A549 (cell line): Measurements from ENCODE around the gene KMT5C. TPM values are rescaled to one million over a fixed set of nuclear protein-coding genes. Genes with fewer than 3 reads are reported as not detected.

ENCODE experiments used
- ATAC-seq, 2 experiments: fragments of 200-7000 bp in 1 of 2; fragments of >200 bp in 1 of 2; cut with Nextera tagmentation in 1 of 2; cut with Tn5 transposase in 1 of 2; 3 replicates each; pipeline versions ENCODE4 v1.8.0 to v1.9.1; 2018 to 2020; ENCODE audit warnings: mild to moderate bottlenecking in 1 of 2, moderate library complexity in 1 of 2
- CTCF ChIA-PET: fragments of 300-600 bp; sonication (Branson Sonifier 250); formaldehyde crosslinking; extraction: SDS; loops from one replicate; lab custom pipeline; 2021; ENCODE audit warnings: antibody characterized with exemption, inconsistent platforms; lab: Yijun Ruan, JAX
- POLR2A ChIA-PET: fragments of 350-600 bp; formaldehyde crosslinking; extraction: SDS; loops from one replicate; lab custom pipeline; 2021; ENCODE audit warnings: antibody characterized with exemption, inconsistent platforms; lab: Yijun Ruan, JAX
- DNase-seq, 2 experiments: peaks; one replicate each; pipeline versions ENCODE4 v3.0.0 to v3.0.0-alpha.2; 2011 to 2016; ENCODE audit warnings: low read depth in 1 of 2, low spot score in 1 of 2
- FAIRE-seq: peaks from 2 replicates; lab custom pipeline; 2011; peaks lifted over from hg19 to GRCh38; lab: Jason Lieb, UNC
- H3K27ac ChIP-seq, 2 experiments: fragments of >200 bp; sonication (Bioruptor Twin); formaldehyde crosslinking; 3 replicates each; pipeline ENCODE4 v1.5.1; 2016 to 2017
- H3K4me1 ChIP-seq: fragments of >200 bp; sonication (Bioruptor Twin); formaldehyde crosslinking; 3 replicates; pipeline ENCODE4 v1.6.1; 2016
- H3K4me2 ChIP-seq: fragments of >200 bp; sonication (Bioruptor Twin); formaldehyde crosslinking; 3 replicates; pipeline ENCODE4 v1.6.1; 2016
- H3K4me3 ChIP-seq: fragments of >200 bp; sonication (Bioruptor Twin); formaldehyde crosslinking; 3 replicates; pipeline ENCODE4 v1.5.1; 2016
- H3K9me3 ChIP-seq: fragments of >200 bp; sonication (Bioruptor Twin); formaldehyde crosslinking; 3 replicates; pipeline ENCODE4 v1.6.1; 2016
- EHMT2 ChIP-seq: fragments of 200-600 bp; sonication (generic); IDR thresholded peaks from 2 replicates; pipeline ENCODE4 v1.6.1; 2016; ENCODE audit warnings: antibody characterized with exemption, low read depth, mild to moderate bottlenecking, moderate library complexity
- EP300 ChIP-seq, 2 experiments: fragments of >200 bp; sonication (Bioruptor Twin); formaldehyde crosslinking; IDR thresholded peaks; 2 replicates in 1 of 2; 3 replicates in 1 of 2; pipeline ENCODE4 v1.6.1; 2016 to 2017
- FOSL2 ChIP-seq, 2 experiments: fragments of 450-650 bp in 1 of 2; fragments of >200 bp in 1 of 2; sonication (Bioruptor Twin) in 1 of 2; formaldehyde crosslinking; IDR thresholded peaks; 2 replicates each; pipeline versions ENCODE4 v1.5.0 to v1.6.1; 2016 to 2020; ENCODE audit warnings: mild to moderate bottlenecking in 1 of 2, moderate library complexity in 1 of 2
- GATA3 ChIP-seq: IDR thresholded peaks from 2 replicates; pipeline ENCODE4 v1.6.1; 2012; ENCODE audit warnings: borderline replicate concordance
- HOXA7 ChIP-seq: fragments of 250-450 bp; sonication (Bioruptor Pico); IDR thresholded peaks from 2 replicates; pipeline ENCODE4 v1.5.0; 2020; ENCODE audit warnings: mild to moderate bottlenecking, moderate library complexity
- HOXB13 ChIP-seq: fragments of 250-450 bp; sonication (Bioruptor Pico); IDR thresholded peaks from 2 replicates; pipeline ENCODE4 v1.5.0; 2020; ENCODE audit warnings: low read depth, mild to moderate bottlenecking, moderate library complexity
- JUN ChIP-seq, 2 experiments: fragments of >200 bp; sonication (Bioruptor Twin); formaldehyde crosslinking; IDR thresholded peaks; 2 replicates in 1 of 2; 3 replicates in 1 of 2; pipeline ENCODE4 v1.6.1; 2016 to 2017
- JUNB ChIP-seq: fragments of >200 bp; sonication (Bioruptor Twin); formaldehyde crosslinking; IDR thresholded peaks from 2 replicates; pipeline ENCODE4 v1.6.1; 2016
- KDM5A ChIP-seq: fragments of 200-600 bp; sonication (generic); IDR thresholded peaks from 2 replicates; pipeline ENCODE4 v1.6.1; 2016; ENCODE audit warnings: antibody characterized with exemption, mild to moderate bottlenecking
- MYC ChIP-seq: IDR thresholded peaks from 2 replicates; pipeline ENCODE4 v1.6.1; 2012; ENCODE audit warnings: mild to moderate bottlenecking, inconsistent platforms, low read length, improper control_type of control experiment, borderline replicate concordance
- NPAS2 ChIP-seq: fragments of 250-450 bp; sonication (Bioruptor Pico); IDR thresholded peaks from 2 replicates; pipeline ENCODE4 v1.8.0; 2022; ENCODE audit warnings: mild to moderate bottlenecking, moderate library complexity, borderline replicate concordance
- POLR2A ChIP-seq: IDR thresholded peaks from 2 replicates; pipeline ENCODE4 v1.6.1; 2012; ENCODE audit warnings: mild to moderate bottlenecking, low read length
- RAD21 ChIP-seq, 2 experiments: fragments of >200 bp in 1 of 2; sonication (Bioruptor Twin) in 1 of 2; formaldehyde crosslinking in 1 of 2; IDR thresholded peaks in 1 of 2; conservative IDR thresholded peaks in 1 of 2; 2 replicates in 1 of 2; 3 replicates in 1 of 2; pipeline ENCODE4 v1.6.1; 2012 to 2018; ENCODE audit warnings: inconsistent platforms in 1 of 2
- SMC3 ChIP-seq: fragments of >200 bp; sonication (Bioruptor Twin); formaldehyde crosslinking; IDR thresholded peaks from 3 replicates; pipeline ENCODE4 v1.6.1; 2018; ENCODE audit warnings: inconsistent platforms
- TP53 ChIP-seq: fragments of 250-450 bp; sonication (Bioruptor Pico); IDR thresholded peaks from 2 replicates; pipeline ENCODE4 v1.5.0; 2021; ENCODE audit warnings: mild to moderate bottlenecking, moderate library complexity
- WGBS: methylation state at CpG from one replicate; pipeline ENCODE4 v1.1.6; 2017; ENCODE audit errors: missing lambda C conversion rate; 5-methylcytosine and 5-hydroxymethylcytosine counted together
- polyA plus RNA-seq, 4 experiments: library from polyadenylated mRNA; depleted of rRNA in 3 of 4; stranded (reverse); fragments of >200 nt; fragmentation: RNase III in 1 of 4; extraction: RNeasy Plus Mini Kit Qiagen cat#74134 plus additional on column Dnase treatment in 1 of 4; gene quantifications; 2 replicates in 3 of 4; 3 replicates in 1 of 4; pipeline ENCODE4 v1.2.3, GENCODE V29; 2011 to 2017
- TF ChIP-seq, protein P1 (sequence below): IDR thresholded peaks from 2 replicates; pipeline ENCODE4 v1.6.1; 2012
- TF ChIP-seq, protein P2 (sequence below): fragments of >200 bp; sonication (Bioruptor Twin); formaldehyde crosslinking; IDR thresholded peaks from 3 replicates; pipeline ENCODE4 v1.6.1; 2016
- TF ChIP-seq, protein P3 (sequence below): fragments of 250-450 bp; sonication (Bioruptor Pico); IDR thresholded peaks from 2 replicates; pipeline ENCODE4 v1.5.0; 2020; ENCODE audit warnings: low read depth, mild to moderate bottlenecking, moderate library complexity
- TF ChIP-seq, protein P4 (sequence below): IDR thresholded peaks from 2 replicates; pipeline ENCODE4 v1.6.1; 2012
- TF ChIP-seq, protein P5 (sequence below): fragments of 450-650 bp; IDR thresholded peaks from 2 replicates; pipeline ENCODE4 v1.6.1; 2014; ENCODE audit warnings: antibody characterized with exemption
- TF ChIP-seq, protein P6 (sequence below): fragments of >200 bp; sonication (Bioruptor Twin); formaldehyde crosslinking; IDR thresholded peaks from 2 replicates; pipeline ENCODE4 v1.6.1; 2016
- TF ChIP-seq, protein P7 (sequence below): fragments of 250-450 bp; sonication (Bioruptor Pico); IDR thresholded peaks from 2 replicates; pipeline ENCODE4 v1.5.0; 2021; ENCODE audit warnings: mild to moderate bottlenecking, moderate library complexity, borderline replicate concordance
- TF ChIP-seq, protein P8 (sequence below): IDR thresholded peaks from 2 replicates; pipeline ENCODE4 v1.6.1; 2012; ENCODE audit warnings: low read depth, borderline replicate concordance

KMT5C gene
- polyA plus RNA-seq, 2 of the 4 experiments (the other 2 are of a cell fraction) = 9.5 to 15.2 TPM

DNA sequence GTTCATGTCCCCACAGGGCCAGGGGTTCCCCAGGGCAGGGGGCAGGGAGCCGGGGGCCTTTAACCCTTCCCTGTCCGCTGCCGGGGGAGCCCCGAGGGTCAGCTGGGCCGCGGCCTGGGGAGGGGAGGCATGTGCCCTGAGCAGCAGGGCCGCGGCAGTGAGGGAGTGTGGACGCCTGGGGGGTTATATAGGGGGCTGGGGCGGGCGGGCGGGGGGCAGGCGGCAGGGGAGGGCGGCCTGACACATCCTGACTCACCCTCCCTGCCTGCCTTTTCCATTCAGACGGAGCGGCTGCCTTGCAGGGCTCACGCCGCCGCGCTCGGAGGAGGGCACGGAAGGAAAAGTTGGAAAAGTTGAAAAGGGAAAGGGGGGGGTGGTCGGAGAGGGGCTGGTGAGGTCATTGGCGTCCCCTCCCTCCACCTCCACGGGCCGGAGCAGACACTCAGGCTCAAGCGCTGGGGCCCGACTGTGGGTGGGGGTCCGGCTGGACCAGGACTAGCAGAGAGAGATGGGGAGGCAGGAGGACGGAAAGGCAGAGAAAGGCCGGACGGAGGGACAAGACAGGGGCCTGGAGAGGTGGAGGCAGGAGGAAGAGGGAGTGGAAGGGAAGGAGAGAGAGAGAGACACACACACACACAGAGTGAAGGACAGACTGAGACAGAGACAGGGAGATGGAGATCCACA is 30.8 kb downstream of the KMT5C start, which contains the start of gene IL11:
Gene IL11 (minus strand): TSS at position 159 of the 684 bp plus-strand sequence. CDS start 153 bp downstream, at position 6.
- H3K4me3 ChIP-seq = peak within 1 kb of the TSS; percentile 85
- H3K4me1 ChIP-seq = peaks cover 65% of the 10 kb centered on the region
- no peak for FAIRE-seq
- 11% methylated on average over 19 of the region's 32 CpGs for WGBS
- CTCF ChIA-PET = interaction anchor here (0.7 to 3.5 kb wide), 7 partner anchors 11 to 210 kb away, joined by 3 to 20 read pairs (median 7); partner anchors contain the start of gene TMEM238
- peak; percentile 12 to 23 for ATAC-seq
- peak within 1 kb of the TSS; percentile 91 to 96 for H3K27ac ChIP-seq
- TF ChIP-seq FOSL2 (IDR thresholded peaks at IDR 0.05) (peak; percentile 73), FOSL2 (CRISPR knock-in tag; IDR thresholded peaks at IDR 0.05) (no peak; the same call in 1 of the 2 replicates), NPAS2 (CRISPR knock-in tag) (no peak), JUN (IDR thresholded peaks at IDR 0.05) (peak; percentile 75 to 97), HOXB13 (peak; percentile 10; the same call in 1 of the 2 replicates), GATA3 (0 out of 2 replicates have a peak, but pooled peaks have one; percentile 29), JUNB (peak; percentile 56), HOXA7 (no peak), EP300 (IDR thresholded peaks at IDR 0.05) (peak in 1 of 2 experiments; percentile 68; a peak in 2 of 5 replicates), SMC3 (peak; percentile 34; the same call in 1 of the 3 replicates), EHMT2 (no peak), POLR2A (peak; percentile 82), RAD21 (conservative IDR thresholded peaks at IDR 0.05 in 1 of 2, IDR thresholded peaks at IDR 0.05 in 1 of 2) (no peak; a peak in 1 of 5 replicates)
- TF ChIP-seq, protein P1, sequence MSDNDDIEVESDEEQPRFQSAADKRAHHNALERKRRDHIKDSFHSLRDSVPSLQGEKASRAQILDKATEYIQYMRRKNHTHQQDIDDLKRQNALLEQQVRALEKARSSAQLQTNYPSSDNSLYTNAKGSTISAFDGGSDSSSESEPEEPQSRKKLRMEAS = peak; percentile 62
- TF ChIP-seq, protein P2, sequence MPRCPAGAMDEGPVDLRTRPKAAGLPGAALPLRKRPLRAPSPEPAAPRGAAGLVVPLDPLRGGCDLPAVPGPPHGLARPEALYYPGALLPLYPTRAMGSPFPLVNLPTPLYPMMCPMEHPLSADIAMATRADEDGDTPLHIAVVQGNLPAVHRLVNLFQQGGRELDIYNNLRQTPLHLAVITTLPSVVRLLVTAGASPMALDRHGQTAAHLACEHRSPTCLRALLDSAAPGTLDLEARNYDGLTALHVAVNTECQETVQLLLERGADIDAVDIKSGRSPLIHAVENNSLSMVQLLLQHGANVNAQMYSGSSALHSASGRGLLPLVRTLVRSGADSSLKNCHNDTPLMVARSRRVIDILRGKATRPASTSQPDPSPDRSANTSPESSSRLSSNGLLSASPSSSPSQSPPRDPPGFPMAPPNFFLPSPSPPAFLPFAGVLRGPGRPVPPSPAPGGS = peak; percentile 80; the same call in 1 of the 3 replicates
- TF ChIP-seq, protein P3, sequence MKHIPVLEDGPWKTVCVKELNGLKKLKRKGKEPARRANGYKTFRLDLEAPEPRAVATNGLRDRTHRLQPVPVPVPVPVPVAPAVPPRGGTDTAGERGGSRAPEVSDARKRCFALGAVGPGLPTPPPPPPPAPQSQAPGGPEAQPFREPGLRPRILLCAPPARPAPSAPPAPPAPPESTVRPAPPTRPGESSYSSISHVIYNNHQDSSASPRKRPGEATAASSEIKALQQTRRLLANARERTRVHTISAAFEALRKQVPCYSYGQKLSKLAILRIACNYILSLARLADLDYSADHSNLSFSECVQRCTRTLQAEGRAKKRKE = peak; percentile 8; the same call in 1 of the 2 replicates
- TF ChIP-seq, protein P4, sequence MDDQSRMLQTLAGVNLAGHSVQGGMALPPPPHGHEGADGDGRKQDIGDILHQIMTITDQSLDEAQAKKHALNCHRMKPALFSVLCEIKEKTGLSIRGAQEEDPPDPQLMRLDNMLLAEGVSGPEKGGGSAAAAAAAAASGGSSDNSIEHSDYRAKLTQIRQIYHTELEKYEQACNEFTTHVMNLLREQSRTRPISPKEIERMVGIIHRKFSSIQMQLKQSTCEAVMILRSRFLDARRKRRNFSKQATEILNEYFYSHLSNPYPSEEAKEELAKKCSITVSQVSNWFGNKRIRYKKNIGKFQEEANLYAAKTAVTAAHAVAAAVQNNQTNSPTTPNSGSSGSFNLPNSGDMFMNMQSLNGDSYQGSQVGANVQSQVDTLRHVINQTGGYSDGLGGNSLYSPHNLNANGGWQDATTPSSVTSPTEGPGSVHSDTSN = no peak
- TF ChIP-seq, all 56 proteins: peak for 11
- POLR2A ChIA-PET = interaction anchor here (1.2 to 2.8 kb wide), 3 partner anchors 14 to 31 kb away, joined by 3 to 13 read pairs (median 8); partner anchors contain the start of genes KMT5C and TMEM238
- H3K4me2 ChIP-seq = peak within 1 kb of the TSS; percentile 93
- DNase-seq = peak; percentile 65 to 67
- H3K9me3 ChIP-seq = no peaks in the 10 kb centered on the region

DNA sequence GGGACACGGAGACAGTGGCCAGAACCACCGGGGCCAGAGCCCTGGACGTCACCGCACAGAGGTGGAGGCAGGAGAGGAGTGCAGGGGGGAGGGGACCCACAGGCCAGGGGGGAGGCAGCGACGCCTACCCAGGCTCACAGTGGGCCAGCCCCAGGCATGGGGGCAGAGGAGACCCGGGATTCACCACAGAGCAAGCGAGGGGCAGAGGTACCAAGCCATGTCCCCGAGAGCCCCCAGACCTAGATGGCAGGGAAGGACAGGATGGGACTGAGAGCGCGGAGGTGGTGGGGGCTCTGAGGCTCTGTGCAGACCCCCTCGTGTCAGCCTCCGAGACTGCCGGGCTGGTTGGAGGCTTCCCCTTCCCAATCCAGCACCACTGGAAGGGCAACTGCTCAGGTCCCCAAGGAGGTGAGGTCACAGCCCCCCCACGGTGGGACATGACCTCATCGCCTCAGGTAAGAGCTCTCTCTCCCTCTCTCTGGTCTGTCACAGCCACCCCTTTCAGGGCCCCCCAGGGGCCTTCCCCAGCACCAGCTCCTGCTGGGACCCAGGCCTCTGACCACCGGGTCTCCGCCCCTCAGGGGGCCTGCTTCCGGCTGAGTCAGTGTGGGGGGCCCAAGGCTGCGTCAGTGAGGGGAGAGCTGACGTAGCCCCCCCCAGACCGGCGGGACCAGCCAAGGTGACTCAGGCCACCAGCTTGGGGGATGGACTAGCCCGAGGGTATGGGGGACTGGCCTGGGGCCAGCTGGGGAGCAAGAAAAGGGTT is 32.8 kb downstream of the KMT5C start:
- Histone ChIP-seq H3K4me1 (peaks cover 70% of the 10 kb centered on the region), H3K9me3 (no peaks in the 10 kb centered on the region), H3K4me3 (no peak overlapping the region), H3K4me2 (peak overlapping the region; percentile 65), H3K27ac (peak overlapping the region; percentile 91 to 96)
- POLR2A ChIA-PET = interaction anchor here (1.0 to 2.5 kb wide), 6 partner anchors 9 to 35 kb away, joined by 4 to 11 read pairs (median 4); partner anchors contain the start of genes GARIN5B, KMT5C, TMEM238 and UBE2S
- FAIRE-seq = no peak
- peak; percentile 20 for ATAC-seq
- peak; percentile 71 to 90 for DNase-seq
- 42% methylated on average over 17 of the region's 24 CpGs for WGBS
- CTCF ChIA-PET = interaction anchor here (0.9 to 2.6 kb wide), 10 partner anchors 9 to 132 kb away, joined by 3 to 20 read pairs (median 6); partner anchors contain the start of gene TMEM238
- TF ChIP-seq EP300 (IDR thresholded peaks at IDR 0.05) (peak; percentile 98 to 99), MYC (no peak), SMC3 (0 out of 3 replicates have a peak, but pooled peaks have one; percentile 40), JUN (IDR thresholded peaks at IDR 0.05) (peak; percentile 96 to 98), RAD21 (conservative IDR thresholded peaks at IDR 0.05 in 1 of 2, IDR thresholded peaks at IDR 0.05 in 1 of 2) (peak in 1 of 2 experiments; percentile 48; a peak in 2 of 5 replicates), TP53 (CRISPR knock-in tag) (no peak), KDM5A (no peak)
- TF ChIP-seq, protein P5, sequence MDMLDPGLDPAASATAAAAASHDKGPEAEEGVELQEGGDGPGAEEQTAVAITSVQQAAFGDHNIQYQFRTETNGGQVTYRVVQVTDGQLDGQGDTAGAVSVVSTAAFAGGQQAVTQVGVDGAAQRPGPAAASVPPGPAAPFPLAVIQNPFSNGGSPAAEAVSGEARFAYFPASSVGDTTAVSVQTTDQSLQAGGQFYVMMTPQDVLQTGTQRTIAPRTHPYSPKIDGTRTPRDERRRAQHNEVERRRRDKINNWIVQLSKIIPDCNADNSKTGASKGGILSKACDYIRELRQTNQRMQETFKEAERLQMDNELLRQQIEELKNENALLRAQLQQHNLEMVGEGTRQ = no peak
- TF ChIP-seq, protein P6, sequence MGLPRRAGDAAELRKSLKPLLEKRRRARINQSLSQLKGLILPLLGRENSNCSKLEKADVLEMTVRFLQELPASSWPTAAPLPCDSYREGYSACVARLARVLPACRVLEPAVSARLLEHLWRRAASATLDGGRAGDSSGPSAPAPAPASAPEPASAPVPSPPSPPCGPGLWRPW = no peak; the same call in none of the 2 replicates
- TF ChIP-seq, protein P7, sequence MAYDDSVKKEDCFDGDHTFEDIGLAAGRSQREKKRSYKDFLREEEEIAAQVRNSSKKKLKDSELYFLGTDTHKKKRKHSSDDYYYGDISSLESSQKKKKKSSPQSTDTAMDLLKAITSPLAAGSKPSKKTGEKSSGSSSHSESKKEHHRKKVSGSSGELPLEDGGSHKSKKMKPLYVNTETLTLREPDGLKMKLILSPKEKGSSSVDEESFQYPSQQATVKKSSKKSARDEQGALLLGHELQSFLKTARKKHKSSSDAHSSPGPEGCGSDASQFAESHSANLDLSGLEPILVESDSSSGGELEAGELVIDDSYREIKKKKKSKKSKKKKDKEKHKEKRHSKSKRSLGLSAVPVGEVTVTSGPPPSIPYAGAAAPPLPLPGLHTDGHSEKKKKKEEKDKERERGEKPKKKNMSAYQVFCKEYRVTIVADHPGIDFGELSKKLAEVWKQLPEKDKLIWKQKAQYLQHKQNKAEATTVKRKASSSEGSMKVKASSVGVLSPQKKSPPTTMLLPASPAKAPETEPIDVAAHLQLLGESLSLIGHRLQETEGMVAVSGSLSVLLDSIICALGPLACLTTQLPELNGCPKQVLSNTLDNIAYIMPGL (CRISPR knock-in tag) = no peak
- TF ChIP-seq, protein P8, sequence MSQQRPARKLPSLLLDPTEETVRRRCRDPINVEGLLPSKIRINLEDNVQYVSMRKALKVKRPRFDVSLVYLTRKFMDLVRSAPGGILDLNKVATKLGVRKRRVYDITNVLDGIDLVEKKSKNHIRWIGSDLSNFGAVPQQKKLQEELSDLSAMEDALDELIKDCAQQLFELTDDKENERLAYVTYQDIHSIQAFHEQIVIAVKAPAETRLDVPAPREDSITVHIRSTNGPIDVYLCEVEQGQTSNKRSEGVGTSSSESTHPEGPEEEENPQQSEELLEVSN = no peak
- TF ChIP-seq, protein P2 = peak; percentile 80; the same call in 2 of the 3 replicates
